Suprapubic skin (tissue), 3 donors: Measurements from ENCODE around the gene C1orf21.

Experiments used
- EP300 ChIP-seq: sonication (generic); formaldehyde crosslinking; IDR thresholded peaks from one replicate; pipeline ENCODE4 v1.6.1; 2017; ENCODE audit warnings: antibody characterized with exemption
- TF ChIP-seq, protein P1 (sequence below), 2 donors: fragments of 200-600 bp in 1 of 2; fragments of 450-650 bp in 1 of 2; sonication (generic) in 1 of 2; IDR thresholded peaks; one replicate each; pipeline ENCODE4 v1.5.1; 2016 to 2019; ENCODE audit warnings: antibody characterized with exemption in 2 of 2, mild to moderate bottlenecking in 1 of 2, moderate library complexity in 1 of 2

DNA sequence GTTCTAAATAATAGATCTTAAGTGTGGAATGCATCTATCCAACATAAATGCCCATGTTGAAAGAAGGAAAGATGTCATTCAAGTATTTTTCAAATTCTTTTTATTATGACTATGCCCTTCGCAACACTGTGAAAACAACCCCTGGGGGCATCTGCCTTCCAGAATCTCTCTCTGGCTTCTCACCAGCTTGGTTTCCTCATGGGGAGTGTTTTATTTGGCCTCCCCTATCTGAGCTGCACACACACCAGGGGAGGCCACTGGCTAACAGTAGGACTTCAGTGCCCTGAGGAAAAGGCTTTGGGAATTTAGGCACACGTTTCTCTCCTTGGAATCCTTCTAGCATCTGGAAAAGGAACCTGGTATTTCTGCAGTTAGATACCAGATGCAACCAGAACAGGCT is 237.2 kb downstream of the C1orf21 start:
- TF ChIP-seq, protein P1, sequence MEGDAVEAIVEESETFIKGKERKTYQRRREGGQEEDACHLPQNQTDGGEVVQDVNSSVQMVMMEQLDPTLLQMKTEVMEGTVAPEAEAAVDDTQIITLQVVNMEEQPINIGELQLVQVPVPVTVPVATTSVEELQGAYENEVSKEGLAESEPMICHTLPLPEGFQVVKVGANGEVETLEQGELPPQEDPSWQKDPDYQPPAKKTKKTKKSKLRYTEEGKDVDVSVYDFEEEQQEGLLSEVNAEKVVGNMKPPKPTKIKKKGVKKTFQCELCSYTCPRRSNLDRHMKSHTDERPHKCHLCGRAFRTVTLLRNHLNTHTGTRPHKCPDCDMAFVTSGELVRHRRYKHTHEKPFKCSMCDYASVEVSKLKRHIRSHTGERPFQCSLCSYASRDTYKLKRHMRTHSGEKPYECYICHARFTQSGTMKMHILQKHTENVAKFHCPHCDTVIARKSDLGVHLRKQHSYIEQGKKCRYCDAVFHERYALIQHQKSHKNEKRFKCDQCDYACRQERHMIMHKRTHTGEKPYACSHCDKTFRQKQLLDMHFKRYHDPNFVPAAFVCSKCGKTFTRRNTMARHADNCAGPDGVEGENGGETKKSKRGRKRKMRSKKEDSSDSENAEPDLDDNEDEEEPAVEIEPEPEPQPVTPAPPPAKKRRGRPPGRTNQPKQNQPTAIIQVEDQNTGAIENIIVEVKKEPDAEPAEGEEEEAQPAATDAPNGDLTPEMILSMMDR (IDR thresholded peaks at IDR 0.05) = no peak
- TF ChIP-seq EP300 = no peak
